ENCODE results near the gene MRLN.

Gene MRLN

DNA sequence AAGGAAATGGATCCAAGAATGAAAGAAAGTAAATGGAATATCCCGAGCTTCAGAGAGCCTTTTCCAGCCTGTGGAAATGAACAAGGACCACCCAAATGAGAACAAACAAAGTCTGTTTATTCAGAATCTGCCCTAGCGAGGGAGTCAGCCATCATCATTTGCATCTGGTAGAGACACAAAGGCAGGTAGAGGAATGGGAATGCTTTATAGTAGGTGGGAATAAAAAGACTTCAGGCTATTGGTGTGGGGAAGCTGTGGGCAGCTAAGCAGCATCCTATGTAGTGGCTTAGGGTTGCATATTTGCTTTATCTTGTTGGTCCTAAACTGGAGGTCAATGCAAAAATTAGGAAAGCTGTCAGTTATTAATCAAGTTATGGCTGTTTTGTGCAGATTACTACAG lies 9.2 kb upstream of the MRLN start:
- no peaks in the 10 kb centered on the region for H3K36me3 ChIP-seq (ENCODE audit: low read length)
- no peak overlapping the region for H3K4me2 ChIP-seq (ENCODE audit: low read depth, low read length, poor library complexity, severe bottlenecking)
- H3F3A ChIP-seq (ENCODE audit: insufficient read depth) = no peaks in the 10 kb centered on the region
- H3K9ac ChIP-seq (ENCODE audit: low read length) = no peak overlapping the region
- H3K9me2 ChIP-seq (replicated peaks; ENCODE audit: insufficient read depth, low read length) = no peaks in the 10 kb centered on the region
- TF ChIP-seq, protein P1, sequence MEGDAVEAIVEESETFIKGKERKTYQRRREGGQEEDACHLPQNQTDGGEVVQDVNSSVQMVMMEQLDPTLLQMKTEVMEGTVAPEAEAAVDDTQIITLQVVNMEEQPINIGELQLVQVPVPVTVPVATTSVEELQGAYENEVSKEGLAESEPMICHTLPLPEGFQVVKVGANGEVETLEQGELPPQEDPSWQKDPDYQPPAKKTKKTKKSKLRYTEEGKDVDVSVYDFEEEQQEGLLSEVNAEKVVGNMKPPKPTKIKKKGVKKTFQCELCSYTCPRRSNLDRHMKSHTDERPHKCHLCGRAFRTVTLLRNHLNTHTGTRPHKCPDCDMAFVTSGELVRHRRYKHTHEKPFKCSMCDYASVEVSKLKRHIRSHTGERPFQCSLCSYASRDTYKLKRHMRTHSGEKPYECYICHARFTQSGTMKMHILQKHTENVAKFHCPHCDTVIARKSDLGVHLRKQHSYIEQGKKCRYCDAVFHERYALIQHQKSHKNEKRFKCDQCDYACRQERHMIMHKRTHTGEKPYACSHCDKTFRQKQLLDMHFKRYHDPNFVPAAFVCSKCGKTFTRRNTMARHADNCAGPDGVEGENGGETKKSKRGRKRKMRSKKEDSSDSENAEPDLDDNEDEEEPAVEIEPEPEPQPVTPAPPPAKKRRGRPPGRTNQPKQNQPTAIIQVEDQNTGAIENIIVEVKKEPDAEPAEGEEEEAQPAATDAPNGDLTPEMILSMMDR (IDR thresholded peaks at IDR 0.05; ENCODE audit: insufficient read depth, low read length, poor library complexity, severe bottlenecking) = no peak
- no peak for TF ChIP-seq EZH2phosphoT487 (conservative IDR thresholded peaks at IDR 0.05; ENCODE audit: low read length)
- H4K20me1 ChIP-seq (ENCODE audit: low read depth, low read length) = no peaks in the 10 kb centered on the region
- no peaks in the 10 kb centered on the region for H3K27me3 ChIP-seq (ENCODE audit: low read length)
- no peak overlapping the region for H3K27ac ChIP-seq (ENCODE audit: low read depth, low read length)
- H3K9me3 ChIP-seq (ENCODE audit: insufficient read depth, low read length) = no peaks in the 10 kb centered on the region
- no peak overlapping the region for H3K4me3 ChIP-seq (ENCODE audit: insufficient read depth, low read length, poor library complexity, severe bottlenecking)
- H2AFZ ChIP-seq (ENCODE audit: low read depth, low read length, severe bottlenecking) = no peak overlapping the region
- no peaks in the 10 kb centered on the region for H3K79me2 ChIP-seq (ENCODE audit: insufficient read depth, low read length)

DNA sequence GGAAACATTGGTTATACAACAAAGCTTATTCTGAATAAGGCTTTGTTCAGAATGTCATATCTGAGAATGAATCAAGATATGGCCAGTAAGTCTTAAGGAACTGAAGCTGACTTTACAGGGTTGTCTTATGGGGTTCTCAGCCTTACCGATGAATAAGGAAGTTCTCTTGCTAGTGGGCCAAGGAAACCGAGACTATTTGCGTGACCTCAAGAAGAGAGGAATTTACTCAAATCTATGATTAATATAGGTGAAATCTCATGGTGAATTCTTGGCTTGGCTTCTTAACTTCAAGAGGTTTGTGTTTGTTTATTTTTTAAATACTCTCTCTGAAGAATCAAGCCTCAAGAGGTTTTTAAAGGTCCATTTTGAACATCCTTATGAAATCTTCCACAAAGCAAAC lies 4.7 kb upstream of the MRLN start:
- H3K27ac ChIP-seq (ENCODE audit: low read depth, low read length) = no peak overlapping the region
- no peaks in the 10 kb centered on the region for H3K79me2 ChIP-seq (ENCODE audit: insufficient read depth, low read length)
- no peak overlapping the region for H3K9ac ChIP-seq (ENCODE audit: low read length)
- no peaks in the 10 kb centered on the region for H3F3A ChIP-seq (ENCODE audit: insufficient read depth)
- H2AFZ ChIP-seq (ENCODE audit: low read depth, low read length, severe bottlenecking) = no peak overlapping the region
- H3K9me3 ChIP-seq (ENCODE audit: insufficient read depth, low read length) = no peaks in the 10 kb centered on the region
- H3K4me2 ChIP-seq (ENCODE audit: low read depth, low read length, poor library complexity, severe bottlenecking) = no peak overlapping the region
- H3K36me3 ChIP-seq (ENCODE audit: low read length) = no peaks in the 10 kb centered on the region
- no peaks in the 10 kb centered on the region for H3K9me2 ChIP-seq (replicated peaks; ENCODE audit: insufficient read depth, low read length)
- H3K27me3 ChIP-seq (ENCODE audit: low read length) = no peaks in the 10 kb centered on the region
- H3K4me3 ChIP-seq (ENCODE audit: insufficient read depth, low read length, poor library complexity, severe bottlenecking) = no peak overlapping the region
- H4K20me1 ChIP-seq (ENCODE audit: low read depth, low read length) = no peaks in the 10 kb centered on the region
- TF ChIP-seq, protein P1 (IDR thresholded peaks at IDR 0.05; ENCODE audit: insufficient read depth, low read length, poor library complexity, severe bottlenecking) = no peak
- no peak for TF ChIP-seq EZH2phosphoT487 (conservative IDR thresholded peaks at IDR 0.05; ENCODE audit: low read length)

DNA sequence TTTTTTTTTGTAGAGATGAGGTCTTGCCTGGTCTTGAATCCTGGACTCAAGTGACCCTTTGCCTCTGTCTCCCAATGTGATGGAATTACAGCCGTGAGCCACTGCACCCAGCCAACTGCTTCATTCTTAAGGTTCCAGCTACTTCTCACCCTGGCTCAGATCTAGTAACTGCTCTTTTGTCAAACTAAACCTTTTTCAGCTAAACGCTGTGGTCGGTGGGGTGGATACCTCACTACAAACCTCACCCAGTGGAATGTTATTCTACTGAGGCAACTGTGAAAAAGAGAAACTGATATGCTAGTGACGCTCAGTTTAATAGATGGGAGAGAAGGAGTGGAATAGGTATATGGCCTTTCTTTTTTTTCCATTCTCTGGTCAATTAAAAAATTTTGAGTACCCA lies 1.7 kb upstream of the MRLN start:
- H3K79me2 ChIP-seq (ENCODE audit: insufficient read depth, low read length) = no peaks in the 10 kb centered on the region
- no peak overlapping the region for H2AFZ ChIP-seq (ENCODE audit: low read depth, low read length, severe bottlenecking)
- no peaks in the 10 kb centered on the region for H3K27me3 ChIP-seq (ENCODE audit: low read length)
- H3K9me2 ChIP-seq (replicated peaks; ENCODE audit: insufficient read depth, low read length) = no peaks in the 10 kb centered on the region
- H3K4me3 ChIP-seq (ENCODE audit: insufficient read depth, low read length, poor library complexity, severe bottlenecking) = no peak overlapping the region
- H3K9me3 ChIP-seq (ENCODE audit: insufficient read depth, low read length) = no peaks in the 10 kb centered on the region
- no peaks in the 10 kb centered on the region for H3F3A ChIP-seq (ENCODE audit: insufficient read depth)
- H3K4me2 ChIP-seq (ENCODE audit: low read depth, low read length, poor library complexity, severe bottlenecking) = no peak overlapping the region
- TF ChIP-seq, protein P1 (IDR thresholded peaks at IDR 0.05; ENCODE audit: insufficient read depth, low read length, poor library complexity, severe bottlenecking) = no peak
- TF ChIP-seq EZH2phosphoT487 (conservative IDR thresholded peaks at IDR 0.05; ENCODE audit: low read length) = no peak
- H3K36me3 ChIP-seq (ENCODE audit: low read length) = no peaks in the 10 kb centered on the region
- no peak overlapping the region for H3K9ac ChIP-seq (ENCODE audit: low read length)
- no peak overlapping the region for H3K27ac ChIP-seq (ENCODE audit: low read depth, low read length)
- H4K20me1 ChIP-seq (ENCODE audit: low read depth, low read length) = no peaks in the 10 kb centered on the region
